ENCODE results near the gene MID1.

MID1 gene

GRCh38 chrX:10649265-10649664, 28.9 kb upstream of the MID1 start:
- no peak overlapping the region for H3K4me3 ChIP-seq (ENCODE audit: low read depth in 1 of 2, low read length in 2 of 2)
- H3K27me3 ChIP-seq (ENCODE audit: insufficient read depth, low read length, poor library complexity) = no peaks in the 10 kb centered on the region
- ATAC-seq (ENCODE audit: insufficient read depth, low read depth) = no peak
- H3K79me2 ChIP-seq (ENCODE audit: insufficient read depth, low read length) = no peaks in the 10 kb centered on the region
- H2AFZ ChIP-seq (ENCODE audit: low read depth, low read length) = no peak overlapping the region
- no peak overlapping the region for H3K4me2 ChIP-seq (ENCODE audit: insufficient read depth, low read length)
- H3K4me1 ChIP-seq (ENCODE audit: insufficient read depth, low read length) = no peaks in the 10 kb centered on the region
- no peak overlapping the region for H3K9ac ChIP-seq (ENCODE audit: low read depth, low read length)
- no peaks in the 10 kb centered on the region for H3K36me3 ChIP-seq (ENCODE audit: insufficient read depth, low read length)
- no peaks in the 10 kb centered on the region for H4K20me1 ChIP-seq (ENCODE audit: insufficient read depth, low read length)
- H3K27ac ChIP-seq (ENCODE audit: low read length) = no peak overlapping the region
- no peaks in the 10 kb centered on the region for H3K9me3 ChIP-seq (ENCODE audit: insufficient read depth, low read length, severe bottlenecking)
- TF ChIP-seq CTCF (IDR thresholded peaks at IDR 0.05; ENCODE audit: borderline replicate concordance, extremely low read depth, low read length, poor library complexity, severe bottlenecking) (no peak), EZH2 (IDR thresholded peaks at IDR 0.05; ENCODE audit: borderline replicate concordance, low read depth, low read length, severe bottlenecking) (no peak)
- no peak for DNase-seq

- Histone ChIP-seq H3K4me2 (ENCODE audit: insufficient read depth, low read length) (no peak overlapping the region), H3K27me3 (ENCODE audit: insufficient read depth, low read length, poor library complexity) (no peaks in the 10 kb centered on the region), H3K79me2 (ENCODE audit: insufficient read depth, low read length) (no peaks in the 10 kb centered on the region), H3K9me3 (ENCODE audit: insufficient read depth, low read length, severe bottlenecking) (no peaks in the 10 kb centered on the region), H3K36me3 (ENCODE audit: insufficient read depth, low read length) (no peaks in the 10 kb centered on the region), H2AFZ (ENCODE audit: low read depth, low read length) (no peak overlapping the region), H3K4me1 (ENCODE audit: insufficient read depth, low read length) (no peaks in the 10 kb centered on the region), H3K27ac (ENCODE audit: low read length) (no peak overlapping the region), H3K9ac (ENCODE audit: low read depth, low read length) (no peak overlapping the region), H3K4me3 (ENCODE audit: low read depth in 1 of 2, low read length in 2 of 2) (no peak overlapping the region), H4K20me1 (ENCODE audit: insufficient read depth, low read length) (no peaks in the 10 kb centered on the region)
- TF ChIP-seq CTCF (IDR thresholded peaks at IDR 0.05; ENCODE audit: borderline replicate concordance, extremely low read depth, low read length, poor library complexity, severe bottlenecking) (no peak), EZH2 (IDR thresholded peaks at IDR 0.05; ENCODE audit: borderline replicate concordance, low read depth, low read length, severe bottlenecking) (no peak)
- ATAC-seq (ENCODE audit: insufficient read depth, low read depth) (no peak), DNase-seq (no peak)
Observed at GRCh38 chrX:10648614-10649013, 28.2 kb upstream of the MID1 start.

- Histone ChIP-seq H4K20me1 (ENCODE audit: insufficient read depth, low read length) (no peaks in the 10 kb centered on the region), H3K9me3 (ENCODE audit: insufficient read depth, low read length, severe bottlenecking) (no peaks in the 10 kb centered on the region), H3K4me3 (ENCODE audit: low read depth in 1 of 2, low read length in 2 of 2) (no peak overlapping the region), H3K9ac (ENCODE audit: low read depth, low read length) (no peak overlapping the region), H3K4me1 (ENCODE audit: insufficient read depth, low read length) (no peaks in the 10 kb centered on the region), H3K27ac (ENCODE audit: low read length) (no peak overlapping the region), H3K4me2 (ENCODE audit: insufficient read depth, low read length) (no peak overlapping the region), H3K79me2 (ENCODE audit: insufficient read depth, low read length) (no peaks in the 10 kb centered on the region), H2AFZ (ENCODE audit: low read depth, low read length) (no peak overlapping the region), H3K36me3 (ENCODE audit: insufficient read depth, low read length) (no peaks in the 10 kb centered on the region), H3K27me3 (ENCODE audit: insufficient read depth, low read length, poor library complexity) (no peaks in the 10 kb centered on the region)
- TF ChIP-seq EZH2 (IDR thresholded peaks at IDR 0.05; ENCODE audit: borderline replicate concordance, low read depth, low read length, severe bottlenecking) (no peak), CTCF (IDR thresholded peaks at IDR 0.05; ENCODE audit: borderline replicate concordance, extremely low read depth, low read length, poor library complexity, severe bottlenecking) (no peak)
- DNase-seq (no peak), ATAC-seq (ENCODE audit: insufficient read depth, low read depth) (no peak)
Observed at GRCh38 chrX:10636851-10637250, 16.5 kb upstream of the MID1 start.

- Histone ChIP-seq H3K4me3 (ENCODE audit: low read depth in 1 of 2, low read length in 2 of 2) (no peak overlapping the region), H3K9me3 (ENCODE audit: insufficient read depth, low read length, severe bottlenecking) (no peaks in the 10 kb centered on the region), H3K9ac (ENCODE audit: low read depth, low read length) (no peak overlapping the region), H3K79me2 (ENCODE audit: insufficient read depth, low read length) (no peaks in the 10 kb centered on the region), H4K20me1 (ENCODE audit: insufficient read depth, low read length) (no peaks in the 10 kb centered on the region), H3K4me1 (ENCODE audit: insufficient read depth, low read length) (no peaks in the 10 kb centered on the region), H3K36me3 (ENCODE audit: insufficient read depth, low read length) (no peaks in the 10 kb centered on the region), H3K27me3 (ENCODE audit: insufficient read depth, low read length, poor library complexity) (no peaks in the 10 kb centered on the region), H2AFZ (ENCODE audit: low read depth, low read length) (no peak overlapping the region), H3K27ac (ENCODE audit: low read length) (no peak overlapping the region), H3K4me2 (ENCODE audit: insufficient read depth, low read length) (no peak overlapping the region)
- TF ChIP-seq CTCF (IDR thresholded peaks at IDR 0.05; ENCODE audit: borderline replicate concordance, extremely low read depth, low read length, poor library complexity, severe bottlenecking) = no peak
- TF ChIP-seq EZH2 (IDR thresholded peaks at IDR 0.05; ENCODE audit: borderline replicate concordance, low read depth, low read length, severe bottlenecking) = no peak
- DNase-seq = no peak
- ATAC-seq (ENCODE audit: insufficient read depth, low read depth) = no peak
Observed at GRCh38 chrX:10636337-10636736, 16.0 kb upstream of the MID1 start.
